SK-N-SH (cell line): ENCODE data around the gene CCND1. TPM values are rescaled to one million over a fixed set of nuclear protein-coding genes. Genes with fewer than 3 reads are reported as not detected.

Experiments used
- CTCF ChIA-PET: fragments of 300-600, 350-600 bp; formaldehyde crosslinking; extraction: SDS; loops from one replicate; lab custom pipeline; 2021; lab: Yijun Ruan, JAX
- POLR2A ChIA-PET: fragments of 350-600 bp; sonication (Branson Sonifier 250); formaldehyde crosslinking; extraction: SDS; loops from one replicate; lab custom pipeline; 2020; ENCODE audit warnings: antibody characterized with exemption, inconsistent platforms; lab: Yijun Ruan, JAX
- DNase-seq: peaks from one replicate; pipeline ENCODE4 v3.0.0; 2012
- H2AFZ ChIP-seq: fragments of 200-600 bp; sonication (generic); 2 replicates; pipeline ENCODE4 v1.8.1; 2016; ENCODE audit warnings: antibody characterized with exemption, mild to moderate bottlenecking, low read depth
- H3F3A ChIP-seq: fragments of 200-600 bp; sonication (generic); replicated peaks from 2 replicates; pipeline ENCODE3; 2016; ENCODE audit warnings: antibody characterized with exemption, mild to moderate bottlenecking; ENCODE audit not compliant: insufficient read depth
- H3K27ac ChIP-seq, 2 experiments: fragments of 200-500 bp in 1 of 2; fragments of 200-600 bp in 1 of 2; sonication (Bioruptor generic) in 1 of 2; sonication (generic), shearing (Covaris generic) in 1 of 2; 2 replicates each; pipeline versions ENCODE4 v1.5.1 to v1.6.1; 2014 to 2016; ENCODE audit warnings: low read depth in 2 of 2, inconsistent platforms in 1 of 2, low read length in 1 of 2, mild to moderate bottlenecking in 1 of 2, mixed read lengths in 1 of 2
- H3K27me3 ChIP-seq: fragments of 200-600 bp; sonication (generic), shearing (Covaris generic); 2 replicates; pipeline ENCODE4 v1.6.1; 2016; ENCODE audit warnings: mixed run types; ENCODE audit not compliant: insufficient read depth
- H3K36me3 ChIP-seq, 2 experiments: fragments of 200-500 bp in 1 of 2; fragments of 200-600 bp in 1 of 2; sonication (Bioruptor generic) in 1 of 2; sonication (generic) in 1 of 2; replicated peaks in 1 of 2; 2 replicates each; pipeline versions ENCODE3 to v1.5.1; 2014 to 2016; ENCODE audit warnings: low read length in 1 of 2, mild to moderate bottlenecking in 1 of 2; ENCODE audit not compliant: insufficient read depth in 2 of 2, control insufficient read depth in 1 of 2
- H3K4me1 ChIP-seq, 2 experiments: fragments of 200-500 bp in 1 of 2; fragments of 200-600 bp in 1 of 2; sonication (Bioruptor generic) in 1 of 2; sonication (generic), shearing (Covaris generic) in 1 of 2; 2 replicates each; pipeline versions ENCODE4 v1.5.1 to v1.6.1; 2014 to 2016; ENCODE audit warnings: low read depth in 1 of 2, low read length in 1 of 2, mixed run types in 1 of 2; ENCODE audit not compliant: insufficient read depth in 2 of 2, control insufficient read depth in 1 of 2
- H3K4me2 ChIP-seq: fragments of 200-600 bp; sonication (generic), shearing (Covaris generic); 2 replicates; pipeline ENCODE4 v1.6.1; 2017; ENCODE audit warnings: mixed run types
- H3K4me3 ChIP-seq, 2 experiments: fragments of 200-500 bp in 1 of 2; fragments of 200-600 bp in 1 of 2; sonication (Bioruptor generic) in 1 of 2; sonication (generic), shearing (Covaris generic) in 1 of 2; 2 replicates each; pipeline versions ENCODE4 v1.5.1 to v1.8.1; 2014 to 2016; ENCODE audit warnings: low read depth in 2 of 2, inconsistent platforms in 1 of 2, low read length in 1 of 2, mild to moderate bottlenecking in 1 of 2, mixed read lengths in 1 of 2, moderate library complexity in 1 of 2
- H3K79me2 ChIP-seq: fragments of 200-600 bp; sonication (generic); 2 replicates; pipeline ENCODE4 v1.8.1; 2017; ENCODE audit warnings: mild to moderate bottlenecking; ENCODE audit not compliant: insufficient read depth
- H3K9ac ChIP-seq: fragments of 200-600 bp; sonication (generic); 2 replicates; pipeline ENCODE4 v1.6.1; 2017; ENCODE audit warnings: mixed run types
- H3K9me2 ChIP-seq: fragments of 200-600 bp; sonication (generic); 2 replicates; pipeline ENCODE4 v1.6.1; 2017; ENCODE audit warnings: mixed run types
- H3K9me3 ChIP-seq: fragments of 200-600 bp; sonication (generic); 2 replicates; pipeline ENCODE4 v1.6.1; 2017; ENCODE audit warnings: mixed run types, mild to moderate bottlenecking, moderate library complexity
- H4K20me1 ChIP-seq: fragments of 200-600 bp; sonication (generic); 2 replicates; pipeline ENCODE4 v1.6.1; 2017; ENCODE audit warnings: mild to moderate bottlenecking, mixed run types; ENCODE audit not compliant: insufficient read depth
- CHD2 ChIP-seq: fragments of 150-350 bp; IDR thresholded peaks from 2 replicates; pipeline ENCODE4 v1.6.1; 2018; ENCODE audit warnings: low read length; ENCODE audit not compliant: partially characterized antibody
- ELF1 ChIP-seq: IDR thresholded peaks from 2 replicates; pipeline ENCODE4 v1.4.0; 2012
- EP300 ChIP-seq, 2 experiments: IDR thresholded peaks; 2 replicates each; pipeline versions ENCODE4 v1.4.0 to v1.6.1; 2012; ENCODE audit warnings: borderline replicate concordance in 1 of 2, low read depth in 1 of 2, low read length in 1 of 2
- EZH2phosphoT487 ChIP-seq: fragments of 200-600 bp; sonication (generic); IDR thresholded peaks from 2 replicates; pipeline ENCODE4 v1.6.1; 2017; ENCODE audit warnings: low read depth, mixed run types, mild to moderate bottlenecking, antibody characterized with exemption, moderate library complexity, borderline replicate concordance
- FOSL2 ChIP-seq: IDR thresholded peaks from 2 replicates; pipeline ENCODE4 v1.4.0; 2012; ENCODE audit warnings: low read depth, mild to moderate bottlenecking, moderate library complexity, borderline replicate concordance
- GATA2 ChIP-seq: sonication (generic); formaldehyde crosslinking; IDR thresholded peaks from 2 replicates; pipeline ENCODE4 v1.5.0; 2020; ENCODE audit warnings: mild to moderate bottlenecking, missing genetic modification reagents
- NFIC ChIP-seq: IDR thresholded peaks from 2 replicates; pipeline ENCODE4 v1.4.0; 2012; ENCODE audit warnings: borderline replicate concordance
- POLR2AphosphoS5 ChIP-seq: IDR thresholded peaks from 2 replicates; pipeline ENCODE4 v1.6.1; 2012; ENCODE audit warnings: low read depth, low read length
- RCOR1 ChIP-seq: fragments of 150-350 bp; IDR thresholded peaks from 2 replicates; pipeline ENCODE4 v1.6.1; 2017; ENCODE audit warnings: antibody characterized with exemption, low read length
- REST ChIP-seq: IDR thresholded peaks from 2 replicates; pipeline ENCODE4 v1.6.1; 2012; ENCODE audit warnings: mild to moderate bottlenecking, low read depth, low read length, moderate library complexity
- TAF1 ChIP-seq: IDR thresholded peaks from 2 replicates; pipeline ENCODE4 v1.6.1; 2012; ENCODE audit warnings: low read depth, mild to moderate bottlenecking, low read length, moderate library complexity, borderline replicate concordance
- ZBTB33 ChIP-seq: IDR thresholded peaks from 2 replicates; pipeline ENCODE4 v1.4.0; 2012; ENCODE audit warnings: low read depth, borderline replicate concordance
- WGBS: methylation state at CpG from one replicate; pipeline ENCODE4 v1.1.6; 2017; ENCODE audit warnings: low lambda C conversion rate; 5-methylcytosine and 5-hydroxymethylcytosine counted together
- polyA plus RNA-seq, 3 experiments: library from polyadenylated mRNA; depleted of rRNA; stranded (reverse); fragments of >200 nt; gene quantifications; 2 replicates each; pipeline ENCODE4 v1.2.3, GENCODE V29; 2012
- TF ChIP-seq, protein P1 (sequence below): fragments of 200-600 bp; sonication (generic); IDR thresholded peaks from 2 replicates; pipeline ENCODE4 v1.6.1; 2017; ENCODE audit warnings: antibody characterized with exemption, mild to moderate bottlenecking, moderate library complexity
- TF ChIP-seq, protein P2 (sequence below): IDR thresholded peaks from 2 replicates; pipeline ENCODE4; 2012

CCND1 gene
- polyA plus RNA-seq, 1 of the 3 experiments (the other 2 are of a cell fraction), result 242 TPM

DNA sequence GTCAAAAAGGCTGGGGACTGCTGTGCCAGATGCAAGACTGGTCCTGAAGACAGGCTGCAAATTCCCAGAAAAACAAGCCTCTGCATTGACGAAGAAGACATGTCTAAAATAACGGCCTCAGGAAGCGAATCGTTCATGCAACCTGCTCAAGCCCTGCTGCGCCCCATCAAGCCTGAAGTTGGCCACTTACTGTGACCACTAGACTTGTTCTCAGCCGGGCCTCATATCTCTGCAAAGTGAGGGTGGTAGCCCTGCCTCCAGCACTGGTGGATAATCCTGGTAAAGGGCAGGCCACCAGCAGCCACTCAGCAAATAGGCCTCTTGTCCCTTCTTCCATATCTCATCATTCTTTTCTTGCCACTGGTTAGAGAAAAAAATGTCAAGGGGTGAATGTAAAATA lies 22.4 kb downstream of the CCND1 start:
- 92% methylated on average over 6 of the region's 6 CpGs for WGBS
- CTCF ChIA-PET, result interaction anchor here (0.6 to 9.2 kb wide), 4 partner anchors 20 to 562 kb away, joined by 3 to 254 read pairs (median 48); no protein-coding TSS in a partner anchor
- Histone ChIP-seq H4K20me1 (no peaks in the 10 kb centered on the region), H3K36me3 (peaks cover 8 to 39% of the 10 kb centered on the region in 2 experiments), H3K9me2 (no peaks in the 10 kb centered on the region), H3K4me3 (no peak overlapping the region), H3K79me2 (peaks cover 9% of the 10 kb centered on the region; the same call in 1 of the 2 replicates), H3K9ac (no peak overlapping the region), H3F3A (peaks cover 5% of the 10 kb centered on the region), H3K4me1 (no peaks in the 10 kb centered on the region), H3K27me3 (no peaks in the 10 kb centered on the region), H3K4me2 (no peak overlapping the region), H3K27ac (no peak overlapping the region), H3K9me3 (no peaks in the 10 kb centered on the region), H2AFZ (no peak overlapping the region)
- DNase-seq, result no peak
- POLR2A ChIA-PET, result no interaction called here
- TF ChIP-seq FOSL2 (no peak), ELF1 (no peak), EZH2phosphoT487 (no peak), RCOR1 (no peak), ZBTB33 (no peak), EP300 (IDR thresholded peaks at IDR 0.05; ENCODE audit: borderline replicate concordance in 1 of 2, low read depth in 1 of 2, low read length in 1 of 2) (no peak), NFIC (no peak), TAF1 (no peak), REST (no peak), POLR2AphosphoS5 (no peak), CHD2 (no peak), GATA2 (CRISPR knock-in tag) (no peak)
- TF ChIP-seq, protein P1, sequence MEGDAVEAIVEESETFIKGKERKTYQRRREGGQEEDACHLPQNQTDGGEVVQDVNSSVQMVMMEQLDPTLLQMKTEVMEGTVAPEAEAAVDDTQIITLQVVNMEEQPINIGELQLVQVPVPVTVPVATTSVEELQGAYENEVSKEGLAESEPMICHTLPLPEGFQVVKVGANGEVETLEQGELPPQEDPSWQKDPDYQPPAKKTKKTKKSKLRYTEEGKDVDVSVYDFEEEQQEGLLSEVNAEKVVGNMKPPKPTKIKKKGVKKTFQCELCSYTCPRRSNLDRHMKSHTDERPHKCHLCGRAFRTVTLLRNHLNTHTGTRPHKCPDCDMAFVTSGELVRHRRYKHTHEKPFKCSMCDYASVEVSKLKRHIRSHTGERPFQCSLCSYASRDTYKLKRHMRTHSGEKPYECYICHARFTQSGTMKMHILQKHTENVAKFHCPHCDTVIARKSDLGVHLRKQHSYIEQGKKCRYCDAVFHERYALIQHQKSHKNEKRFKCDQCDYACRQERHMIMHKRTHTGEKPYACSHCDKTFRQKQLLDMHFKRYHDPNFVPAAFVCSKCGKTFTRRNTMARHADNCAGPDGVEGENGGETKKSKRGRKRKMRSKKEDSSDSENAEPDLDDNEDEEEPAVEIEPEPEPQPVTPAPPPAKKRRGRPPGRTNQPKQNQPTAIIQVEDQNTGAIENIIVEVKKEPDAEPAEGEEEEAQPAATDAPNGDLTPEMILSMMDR, result no peak
- TF ChIP-seq, protein P2, sequence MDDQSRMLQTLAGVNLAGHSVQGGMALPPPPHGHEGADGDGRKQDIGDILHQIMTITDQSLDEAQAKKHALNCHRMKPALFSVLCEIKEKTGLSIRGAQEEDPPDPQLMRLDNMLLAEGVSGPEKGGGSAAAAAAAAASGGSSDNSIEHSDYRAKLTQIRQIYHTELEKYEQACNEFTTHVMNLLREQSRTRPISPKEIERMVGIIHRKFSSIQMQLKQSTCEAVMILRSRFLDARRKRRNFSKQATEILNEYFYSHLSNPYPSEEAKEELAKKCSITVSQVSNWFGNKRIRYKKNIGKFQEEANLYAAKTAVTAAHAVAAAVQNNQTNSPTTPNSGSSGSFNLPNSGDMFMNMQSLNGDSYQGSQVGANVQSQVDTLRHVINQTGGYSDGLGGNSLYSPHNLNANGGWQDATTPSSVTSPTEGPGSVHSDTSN, result no peak
- TF ChIP-seq, all 33 proteins: peak for 0
